DND-41 (cell line): ENCODE results near the gene IL1RAPL2.
"Not testable (repeated sequence)": the region's sequence is repeated elsewhere in the genome, so short reads cannot be mapped to it uniquely, and the experiment has no call there.

ENCODE experiments used
- ATAC-seq: fragments of 200-7000 bp; cut with Tn5 transposase; 3 replicates; pipeline ENCODE4 v1.9.1; 2021; ENCODE audit warnings: low read depth; ENCODE audit not compliant: insufficient read depth
- DNase-seq: peaks from one replicate; pipeline ENCODE4 v3.0.0-alpha.2; 2020
- H2AFZ ChIP-seq: 2 replicates; pipeline ENCODE4 v1.6.0; 2012; ENCODE audit warnings: low read depth, low read length
- H3K27ac ChIP-seq: 2 replicates; pipeline ENCODE4 v1.5.1; 2012; ENCODE audit warnings: low read length, inconsistent platforms
- H3K27me3 ChIP-seq: fragments of 200-600 bp; sonication (generic); 2 replicates; pipeline ENCODE4 v1.6.0; 2012; ENCODE audit warnings: low read length, mild to moderate bottlenecking, inconsistent platforms; ENCODE audit not compliant: insufficient read depth, poor library complexity
- H3K36me3 ChIP-seq: 2 replicates; pipeline ENCODE4 v1.5.1; 2012; ENCODE audit warnings: low read length, inconsistent platforms; ENCODE audit not compliant: insufficient read depth
- H3K4me1 ChIP-seq: 2 replicates; pipeline ENCODE4 v1.5.1; 2012; ENCODE audit warnings: mild to moderate bottlenecking, low read length; ENCODE audit not compliant: insufficient read depth
- H3K4me2 ChIP-seq: 2 replicates; pipeline ENCODE4 v1.6.0; 2012; ENCODE audit warnings: mild to moderate bottlenecking, moderate library complexity, low read length, inconsistent platforms; ENCODE audit not compliant: insufficient read depth
- H3K4me3 ChIP-seq, 2 experiments: fragments of 200-600 bp in 1 of 2; shearing (Covaris generic) in 1 of 2; 2 replicates each; pipeline ENCODE4 v1.5.1; 2012 to 2016; ENCODE audit warnings: inconsistent platforms in 2 of 2, low read length in 2 of 2, mild to moderate bottlenecking in 2 of 2, low read depth in 1 of 2, moderate library complexity in 1 of 2
- H3K79me2 ChIP-seq: 2 replicates; pipeline ENCODE4 v1.6.0; 2012; ENCODE audit warnings: low read length, inconsistent platforms; ENCODE audit not compliant: insufficient read depth
- H3K9ac ChIP-seq: 2 replicates; pipeline ENCODE4 v1.6.0; 2012; ENCODE audit warnings: low read depth, mild to moderate bottlenecking, inconsistent platforms, low read length, moderate library complexity
- H3K9me3 ChIP-seq: 2 replicates; pipeline ENCODE4 v1.5.1; 2012; ENCODE audit warnings: low read length, moderate library complexity, mild to moderate bottlenecking, inconsistent platforms; ENCODE audit not compliant: insufficient read depth, severe bottlenecking
- H4K20me1 ChIP-seq: 2 replicates; pipeline ENCODE4 v1.6.0; 2012; ENCODE audit warnings: low read length; ENCODE audit not compliant: insufficient read depth
- CTCF ChIP-seq: IDR thresholded peaks from 2 replicates; pipeline ENCODE4 v1.5.1; 2012; ENCODE audit warnings: borderline replicate concordance, low read length, moderate library complexity, mild to moderate bottlenecking; ENCODE audit not compliant: poor library complexity, severe bottlenecking; ENCODE audit errors: extremely low read depth
- EZH2 ChIP-seq: IDR thresholded peaks from 3 replicates; pipeline ENCODE4 v1.6.1; 2012; ENCODE audit warnings: borderline replicate concordance, low read depth, mild to moderate bottlenecking, moderate library complexity, low read length, inconsistent platforms; ENCODE audit not compliant: severe bottlenecking

Gene IL1RAPL2

GRCh38 chrX:105114554-105115130 lies 548.6 kb downstream of the IL1RAPL2 start:
- ATAC-seq (no peak), DNase-seq (no peak)
- no peaks in the 10 kb centered on the region for H4K20me1 ChIP-seq
- no peak overlapping the region for H3K4me3 ChIP-seq
- H3K4me2 ChIP-seq: no peak overlapping the region
- no peak overlapping the region for H2AFZ ChIP-seq
- no peak overlapping the region for H3K27ac ChIP-seq
- no peaks in the 10 kb centered on the region for H3K79me2 ChIP-seq
- H3K27me3 ChIP-seq: no peaks in the 10 kb centered on the region
- no peak overlapping the region for H3K9ac ChIP-seq
- no peaks in the 10 kb centered on the region for H3K4me1 ChIP-seq
- H3K9me3 ChIP-seq: no peaks in the 10 kb centered on the region
- no peaks in the 10 kb centered on the region for H3K36me3 ChIP-seq
- TF ChIP-seq CTCF (no peak), EZH2 (no peak)

GRCh38 chrX:105115596-105116320 lies 549.8 kb downstream of the IL1RAPL2 start:
- H3K4me2 ChIP-seq, H3K9ac ChIP-seq, ATAC-seq: not testable (repeated sequence)

GRCh38 chrX:105116486-105116885 lies 550.5 kb downstream of the IL1RAPL2 start:
- DNase-seq (no peak), ATAC-seq (no peak)
- Histone ChIP-seq H3K36me3 (no peaks in the 10 kb centered on the region), H3K9me3 (no peaks in the 10 kb centered on the region), H3K9ac (no peak overlapping the region), H3K4me1 (no peaks in the 10 kb centered on the region), H3K27me3 (no peaks in the 10 kb centered on the region), H3K4me2 (no peak overlapping the region), H3K4me3 (no peak overlapping the region), H4K20me1 (no peaks in the 10 kb centered on the region), H3K27ac (no peak overlapping the region), H3K79me2 (no peaks in the 10 kb centered on the region), H2AFZ (no peak overlapping the region)
- TF ChIP-seq EZH2: no peak
- TF ChIP-seq CTCF: no peak

More at GRCh38 chrX:105115596-105116320, 549.8 kb downstream of the IL1RAPL2 start:
- not testable (repeated sequence) for H3K27me3 ChIP-seq, H3K4me3 ChIP-seq, H3K4me1 ChIP-seq, H4K20me1 ChIP-seq, H3K27ac ChIP-seq, H2AFZ ChIP-seq, H3K36me3 ChIP-seq, H3K9me3 ChIP-seq, H3K79me2 ChIP-seq, DNase-seq

- no peaks in the 10 kb centered on the region for H3K4me1 ChIP-seq
- no peak overlapping the region for H3K4me2 ChIP-seq
- no peak overlapping the region for H2AFZ ChIP-seq
- no peak overlapping the region for H3K4me3 ChIP-seq
- TF ChIP-seq CTCF: no peak
- TF ChIP-seq EZH2: no peak
- no peak overlapping the region for H3K27ac ChIP-seq
- no peaks in the 10 kb centered on the region for H4K20me1 ChIP-seq
- no peaks in the 10 kb centered on the region for H3K36me3 ChIP-seq
- H3K79me2 ChIP-seq: no peaks in the 10 kb centered on the region
- no peaks in the 10 kb centered on the region for H3K9me3 ChIP-seq
- ATAC-seq (no peak), DNase-seq (no peak)
- H3K27me3 ChIP-seq: no peaks in the 10 kb centered on the region
- no peak overlapping the region for H3K9ac ChIP-seq
These were observed 551.6 kb downstream of the IL1RAPL2 start for GRCh38 chrX:105117621-105118020.
